Esophagus muscularis mucosa (tissue), 3 donors: ENCODE measurements around the gene FBP1.

Experiments
- CTCF ChIP-seq, 3 experiments: fragments of 200-600 bp in 2 of 3; fragments of 450-650 bp in 1 of 3; sonication (generic) in 2 of 3; IDR thresholded peaks; one replicate each; pipeline ENCODE4 v1.5.1; 2017 to 2019; ENCODE audit warnings: antibody characterized with exemption in 3 of 3, mild to moderate bottlenecking in 2 of 3, moderate library complexity in 1 of 3
- POLR2A ChIP-seq: fragments of 450-650 bp; IDR thresholded peaks from one replicate; pipeline ENCODE4 v1.6.1; 2017; ENCODE audit warnings: antibody characterized with exemption, moderate library complexity, mild to moderate bottlenecking, low read depth
- POLR2AphosphoS5 ChIP-seq, 2 donors: sonication (generic); formaldehyde crosslinking; IDR thresholded peaks; one replicate each; pipeline ENCODE4 v1.6.1; 2017; ENCODE audit warnings: antibody characterized with exemption in 2 of 2

GRCh38 chr9:94600715-94601114, 38.6 kb downstream of the FBP1 start:
- no peak for TF ChIP-seq POLR2AphosphoS5 (IDR thresholded peaks at IDR 0.05)
- TF ChIP-seq CTCF (IDR thresholded peaks at IDR 0.05): no peak
- TF ChIP-seq POLR2A: no peak
